Ovary (tissue), 9 donors: Measurements from ENCODE around the gene LYRM9. TPM values are rescaled to one million over a fixed set of nuclear protein-coding genes. Genes with fewer than 3 reads are reported as not detected.

Source experiments
- DNase-seq, 5 donors: peaks; one replicate each; pipeline ENCODE4 v3.0.0-alpha.2; 2019 to 2020
- H3K27ac ChIP-seq, 2 donors: fragments of 200-600 bp; one replicate each; pipeline versions ENCODE4 v1.5.1 to v1.8.0; 2019 to 2022
- H3K27me3 ChIP-seq: fragments of 200-600 bp; one replicate; pipeline ENCODE4 v1.8.0; 2022
- H3K36me3 ChIP-seq: fragments of 200-600 bp; sonication (generic); one replicate; pipeline ENCODE4 v1.5.1; 2019
- H3K4me1 ChIP-seq: one replicate; pipeline ENCODE4 v1.8.1; 2013; ENCODE audit warnings: mild to moderate bottlenecking, moderate library complexity; ENCODE audit not compliant: insufficient read depth
- H3K4me3 ChIP-seq: fragments of 200-600 bp; sonication (generic); one replicate; pipeline ENCODE4 v1.5.1; 2017
- H3K9me3 ChIP-seq, 2 donors: fragments of 200-600 bp in 1 of 2; sonication (generic) in 1 of 2; one replicate each; pipeline versions ENCODE4 v1.5.1 to v1.8.1; 2013 to 2019; ENCODE audit warnings: mild to moderate bottlenecking in 1 of 2, moderate library complexity in 1 of 2
- CTCF ChIP-seq, 3 donors: fragments of 450-650 bp in 2 of 3; fragments of 200-600 bp in 1 of 3; IDR thresholded peaks; one replicate each; pipeline versions ENCODE4 v1.5.1 to v1.8.0; 2016 to 2022; ENCODE audit warnings: antibody characterized with exemption in 3 of 3, mild to moderate bottlenecking in 1 of 3
- EP300 ChIP-seq: sonication (generic); formaldehyde crosslinking; IDR thresholded peaks from one replicate; pipeline ENCODE4 v1.6.1; 2017; ENCODE audit warnings: antibody characterized with exemption
- POLR2A ChIP-seq: fragments of 450-650 bp; IDR thresholded peaks from one replicate; pipeline ENCODE4 v1.6.1; 2017; ENCODE audit warnings: antibody characterized with exemption, mild to moderate bottlenecking, moderate library complexity
- WGBS, 3 donors: extraction: QIAGEN DNeasy Blood & Tissue Kit in 1 of 3; methylation state at CpG; one replicate each; pipeline versions ENCODE4 v1.1.5 to v1.1.7; 2013 to 2017; 5-methylcytosine and 5-hydroxymethylcytosine counted together
- intact Hi-C, 4 donors: fragments of 100-400 bp; cut with DNase I; formaldehyde crosslinking; loops; one replicate each; pipeline versions ENCODE4 v1.11.0 to v1.15.1; 2022 to 2023
- polyA plus RNA-seq, 2 donors: library from polyadenylated mRNA; stranded (reverse); fragments of 200-250 nt in 1 of 2; fragments of 350-450 nt in 1 of 2; fragmentation: Illumina TruSeq in 1 of 2; extraction: RNeasy Lipid Tissue Mini Kit (QIAGEN cat#74804) in 1 of 2; gene quantifications; one replicate each; pipeline ENCODE4 v1.2.3, GENCODE V29; 2013 to 2014
- total RNA-seq, 7 donors: library from RNA; depleted of rRNA in 2 of 7; stranded (reverse); fragments of >200 nt in 2 of 7; fragmentation: NEBNext Ultra II Directional in 3 of 7; extraction: Animal tissue kit (Norgen Biotek cat#: 25700) in 3 of 7; gene quantifications; one replicate each; pipeline versions ENCODE4 v1.1.0 to v1.2.4, GENCODE V29; 2016 to 2023
- donor health status: DM: no; HTN: no; CAD: no; lungs with moderate emphysema.
- donor health status: DM: no; HTN: no; CAD: no.
- donor health status: Bipolar disorder and iron deficiency.
- donor health status: DM: yes; HTN: yes; CAD: no.
- donor health status: DM: no; HTN: no; CAD: no.
- donor health status: DM: yes; HTN: yes; CAD: no.

The LYRM9 gene
- total and polyA plus RNA-seq, 9 donors: 17.5 to 39.8 (median 20.5) TPM

GRCh38 chr17:27892542-27892865, 661 bp downstream of the LYRM9 start:
- Histone ChIP-seq H3K27ac (peak overlapping the region; percentile 59 to 68), H3K9me3 (no peaks in the 10 kb centered on the region), H3K27me3 (no peaks in the 10 kb centered on the region), H3K36me3 (no peaks in the 10 kb centered on the region), H3K4me1 (no peaks in the 10 kb centered on the region), H3K4me3 (peak overlapping the region; percentile 68)
- no peak for DNase-seq
- intact Hi-C loops: no loop called here
- 24 to 26% (median 25%) methylated on average over 3 of the region's 3 CpGs for WGBS, 3 donors
- TF ChIP-seq CTCF (IDR thresholded peaks at IDR 0.05) (no peak), POLR2A (no peak), EP300 (no peak)

- Histone ChIP-seq H3K4me3 (no peak overlapping the region), H3K4me1 (no peaks in the 10 kb centered on the region), H3K27me3 (no peaks in the 10 kb centered on the region), H3K27ac (peak overlapping the region in 1 of 2 donors; percentile 68), H3K36me3 (no peaks in the 10 kb centered on the region), H3K9me3 (no peaks in the 10 kb centered on the region)
- DNase-seq: no peak
- TF ChIP-seq CTCF (IDR thresholded peaks at IDR 0.05) (no peak), POLR2A (no peak), EP300 (no peak)
- 91 to 96% (median 94%) methylated on average over 9 of the region's 9 CpGs for WGBS, 3 donors
- intact Hi-C loops: no loop called here
Measured at GRCh38 chr17:27891841-27892240, 1.3 kb downstream of the LYRM9 start.

GRCh38 chr17:27889711-27890251, 3.4 kb downstream of the LYRM9 start:
- no peaks in the 10 kb centered on the region for H3K36me3 ChIP-seq
- WGBS, 3 donors: 92 to 95% (median 93%) methylated on average over 4 of the region's 4 CpGs
- intact Hi-C loops: no loop called here
- no peak overlapping the region for H3K27ac ChIP-seq
- H3K27me3 ChIP-seq: no peaks in the 10 kb centered on the region
- no peaks in the 10 kb centered on the region for H3K9me3 ChIP-seq
- TF ChIP-seq EP300 (no peak), POLR2A (no peak), CTCF (IDR thresholded peaks at IDR 0.05) (no peak)
- DNase-seq: no peak
- no peak overlapping the region for H3K4me3 ChIP-seq
- H3K4me1 ChIP-seq: no peaks in the 10 kb centered on the region

GRCh38 chr17:27888945-27889344, 4.2 kb downstream of the LYRM9 start:
- no peaks in the 10 kb centered on the region for H3K27me3 ChIP-seq
- WGBS, 3 donors: 61 to 80% (median 71%) methylated on average over 7 of the region's 7 CpGs
- intact Hi-C loops: no loop called here
- no peak overlapping the region for H3K27ac ChIP-seq
- DNase-seq: no peak
- TF ChIP-seq CTCF (IDR thresholded peaks at IDR 0.05): no peak
- TF ChIP-seq EP300: no peak
- TF ChIP-seq POLR2A: no peak
- H3K4me1 ChIP-seq: no peaks in the 10 kb centered on the region
- H3K9me3 ChIP-seq: no peaks in the 10 kb centered on the region
- no peak overlapping the region for H3K4me3 ChIP-seq
- no peaks in the 10 kb centered on the region for H3K36me3 ChIP-seq
